Stimulated activated CD4-positive, alpha-beta T cell treated with anti-CD3 and anti-CD28 coated beads, TNF-alpha, amount 100 ng/mL, for 24 hours (primary cell): ENCODE data around the gene LRRC3.
"Not testable (repeated sequence)": the region's sequence is repeated elsewhere in the genome, so short reads cannot be mapped to it uniquely, and the experiment has no call there.

Source experiments
- DNase-seq, 3 experiments: peaks; one replicate each; pipeline ENCODE4 v3.0.0-alpha.2; 2020; ENCODE audit warnings: low read depth in 3 of 3

LRRC3 gene

DNA sequence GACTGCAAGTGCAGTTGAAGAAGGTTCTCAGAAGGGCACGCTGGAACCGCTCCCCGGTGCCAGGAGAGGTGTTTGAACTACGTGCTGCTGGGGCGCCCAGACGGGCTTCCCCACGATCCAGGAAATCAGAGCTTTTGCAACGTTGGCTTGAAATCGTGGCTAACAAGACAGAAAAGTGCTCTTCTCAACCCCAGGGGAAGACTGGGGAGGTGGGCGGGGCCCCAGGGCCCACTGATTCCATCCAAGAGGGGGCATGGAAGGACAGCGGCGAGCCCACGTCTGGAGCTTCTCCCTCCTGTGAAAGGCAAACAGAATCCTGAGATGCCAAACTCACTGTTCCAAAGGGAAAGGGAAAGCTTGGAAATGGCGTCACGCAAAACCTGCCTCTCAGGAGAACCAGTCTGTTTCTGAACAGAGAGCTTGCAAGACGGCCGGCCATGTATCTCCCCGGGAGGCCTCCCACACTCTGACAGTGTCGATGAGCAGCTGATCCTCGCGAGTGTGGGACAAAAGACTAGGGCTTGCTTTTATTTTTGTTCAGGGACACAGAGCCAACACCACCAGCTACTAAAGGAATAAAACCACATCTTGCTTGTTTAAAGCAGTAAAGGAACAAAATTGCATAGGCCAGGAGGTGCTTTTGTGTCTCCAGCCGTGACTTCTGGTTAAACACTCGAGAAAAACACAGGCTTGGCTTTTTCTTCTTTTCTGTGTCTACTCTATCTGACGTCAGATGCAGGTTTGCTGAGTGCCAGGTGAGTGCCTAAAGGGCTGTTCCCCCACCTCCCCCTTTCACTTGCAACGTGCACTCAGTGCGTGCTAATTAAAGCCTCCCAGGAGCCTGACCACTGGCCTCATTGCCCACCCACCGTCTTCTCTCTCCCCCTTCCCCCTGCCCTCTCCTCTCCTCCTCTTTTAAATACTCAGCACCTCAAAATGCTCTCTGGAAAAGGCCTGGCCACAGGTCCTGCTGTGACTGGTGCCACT lies 41.5 kb downstream of the LRRC3 start:
- DNase-seq: no peak

DNA sequence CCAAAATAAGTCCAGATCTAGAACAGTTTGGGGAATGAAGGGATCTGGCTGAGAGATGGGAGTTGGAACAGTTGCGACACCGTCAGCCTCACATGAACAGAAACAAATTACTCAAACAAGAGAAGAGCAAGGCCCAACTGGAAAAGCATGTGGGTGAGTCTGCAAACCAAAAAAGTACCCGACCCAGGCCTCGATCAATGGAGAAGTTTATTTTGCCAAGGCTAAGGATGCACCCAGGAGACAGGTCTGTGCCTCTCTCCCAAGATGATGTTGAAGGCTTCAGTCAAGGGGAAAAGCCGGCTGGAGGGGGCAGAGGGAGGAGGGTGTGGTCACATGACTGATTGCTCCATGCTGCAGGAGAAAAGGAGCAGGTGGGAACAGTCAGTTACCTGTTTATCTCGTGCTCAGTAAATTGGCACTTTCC lies 42.4 kb downstream of the LRRC3 start:
- no peak for DNase-seq

DNA sequence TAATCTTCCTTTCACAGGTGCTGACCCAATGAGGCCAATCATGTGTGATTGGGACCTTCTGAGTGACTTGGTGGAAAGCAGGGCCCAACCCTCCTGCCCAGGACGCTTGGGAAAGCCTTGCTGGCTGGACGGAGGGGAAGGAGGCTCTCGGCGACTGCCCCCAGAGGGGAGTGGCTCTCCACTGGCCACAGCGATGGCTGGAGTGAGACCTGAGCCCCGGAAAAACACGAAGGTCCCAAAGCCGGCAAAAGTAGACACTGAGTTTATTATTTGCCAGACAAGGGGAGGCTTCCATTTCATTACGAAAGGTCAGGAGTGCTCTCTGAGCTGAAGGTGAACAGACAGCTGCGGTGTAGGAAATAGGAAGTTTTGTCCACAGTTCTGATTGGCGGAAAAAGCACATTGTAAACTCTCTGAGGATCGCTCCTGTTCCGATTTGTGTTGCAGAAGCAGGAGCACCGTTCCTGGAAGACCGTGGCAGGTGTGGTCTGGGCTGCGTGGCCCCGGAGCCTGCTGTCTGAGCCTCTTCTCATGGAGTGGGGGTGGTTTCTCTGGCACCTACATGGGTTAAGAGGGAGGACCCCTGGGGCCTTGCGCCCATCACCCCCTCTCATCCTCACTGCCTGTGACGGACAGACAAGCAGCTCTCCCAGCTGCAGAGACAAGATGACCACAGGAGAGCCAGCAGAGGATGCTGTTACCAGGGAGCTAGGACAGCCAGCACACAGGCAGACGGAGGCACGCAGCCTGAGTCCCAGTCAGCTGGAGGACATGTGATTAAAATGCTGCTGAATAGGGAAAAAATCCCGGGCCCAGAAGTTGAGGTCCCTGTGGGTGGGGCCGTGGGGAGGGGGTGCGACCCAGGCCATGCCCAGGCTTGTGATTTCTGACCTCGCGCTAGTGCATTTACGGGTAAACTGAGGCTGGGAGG lies 43.2 kb downstream of the LRRC3 start:
- DNase-seq: no peak

DNA sequence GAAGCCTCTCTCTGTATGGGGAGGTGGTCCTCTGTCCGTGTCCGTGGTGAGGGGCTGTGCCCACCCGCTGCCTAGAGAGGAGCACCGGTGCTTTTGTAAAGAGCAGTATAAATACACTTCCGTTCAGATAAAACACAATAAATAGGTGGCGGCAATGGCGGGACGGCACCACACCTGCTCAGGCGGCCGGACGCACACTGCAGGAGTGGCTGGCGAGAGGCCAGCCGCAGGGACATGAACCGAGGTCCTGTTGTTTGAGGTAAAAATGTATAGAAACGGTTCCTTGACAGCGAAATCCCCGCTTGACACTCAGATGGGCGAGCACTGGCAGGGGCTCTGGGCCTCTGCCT lies 43.9 kb downstream of the LRRC3 start:
- no peak for DNase-seq

DNA sequence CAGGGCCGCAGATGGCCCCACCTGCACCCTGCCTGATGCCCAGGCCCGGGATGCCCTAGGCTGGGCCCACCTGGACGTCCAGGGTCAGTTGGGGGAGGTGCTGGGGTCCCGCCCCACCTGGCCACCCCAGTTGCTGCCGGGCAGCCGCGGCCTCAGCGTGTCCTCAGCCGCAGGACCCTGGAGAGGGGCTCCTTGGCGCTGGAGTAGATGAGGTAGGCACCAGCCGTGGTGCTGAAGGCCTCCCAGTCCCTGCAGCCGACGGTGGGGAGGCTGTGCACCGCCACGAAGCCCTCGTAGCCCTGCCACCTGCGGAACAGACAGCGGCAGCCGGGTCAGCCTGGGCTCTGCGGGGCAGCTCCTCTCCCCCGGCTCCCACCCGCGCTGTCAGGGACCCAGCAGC lies 44.3 kb downstream of the LRRC3 start:
- DNase-seq: no peak

DNA sequence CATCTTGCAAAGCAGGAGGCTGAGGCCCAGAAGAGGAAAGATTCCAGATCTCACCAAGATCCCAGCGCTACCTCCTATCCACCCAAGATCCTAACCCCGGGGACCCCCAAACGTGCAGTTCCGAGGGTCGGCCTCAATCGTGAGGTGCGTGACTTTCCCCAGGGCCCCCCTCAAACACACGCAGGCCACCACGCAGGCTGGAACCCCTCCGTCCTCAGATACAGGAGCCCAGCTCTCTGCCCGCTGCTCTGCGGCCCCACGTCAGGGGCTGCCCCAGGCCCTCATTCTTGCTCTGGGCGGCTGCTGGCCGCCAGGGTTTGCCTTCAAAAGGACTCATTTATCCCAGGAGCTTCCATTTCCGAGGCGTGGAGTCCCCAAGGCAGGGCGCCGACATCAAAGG lies 44.8 kb downstream of the LRRC3 start:
- no peak for DNase-seq

DNA sequence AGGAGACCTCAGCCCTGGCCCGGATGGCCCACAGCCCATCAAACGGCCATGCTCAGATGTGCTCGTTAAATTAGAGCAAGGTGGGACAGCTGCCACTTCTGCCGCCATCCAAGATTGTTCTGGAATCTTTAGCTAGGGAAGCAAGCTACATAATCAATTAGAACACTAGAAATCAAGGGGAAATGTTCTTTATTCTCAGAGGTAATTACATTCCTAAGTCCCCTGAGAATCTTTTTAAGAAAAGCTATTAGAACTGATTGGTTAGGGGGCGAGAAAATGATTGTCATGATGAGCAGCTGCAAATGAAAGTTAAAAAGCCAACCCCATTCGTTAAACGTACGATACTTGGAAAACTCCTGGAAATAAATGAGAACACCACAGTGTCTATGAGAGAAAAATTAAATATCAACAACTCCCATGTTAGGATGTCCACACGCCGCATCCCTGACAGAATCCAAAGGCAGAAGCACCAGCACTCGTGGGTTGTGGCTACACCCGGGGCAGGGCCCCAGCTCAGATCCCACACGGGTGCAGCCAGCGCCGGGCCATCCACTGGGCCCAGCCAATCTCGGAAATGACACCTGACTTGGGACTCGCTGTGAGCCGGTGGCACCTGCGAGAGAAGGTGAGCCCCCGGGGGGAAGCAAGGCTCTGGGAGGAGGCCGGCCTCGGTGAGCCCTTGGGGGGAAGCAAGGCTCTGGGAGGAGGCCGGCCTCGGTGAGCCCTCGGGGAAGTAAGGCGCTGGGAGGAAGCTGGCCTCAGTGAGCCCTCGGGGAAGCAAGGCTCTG lies 47.1 kb downstream of the LRRC3 start:
- DNase-seq: no peak

DNA sequence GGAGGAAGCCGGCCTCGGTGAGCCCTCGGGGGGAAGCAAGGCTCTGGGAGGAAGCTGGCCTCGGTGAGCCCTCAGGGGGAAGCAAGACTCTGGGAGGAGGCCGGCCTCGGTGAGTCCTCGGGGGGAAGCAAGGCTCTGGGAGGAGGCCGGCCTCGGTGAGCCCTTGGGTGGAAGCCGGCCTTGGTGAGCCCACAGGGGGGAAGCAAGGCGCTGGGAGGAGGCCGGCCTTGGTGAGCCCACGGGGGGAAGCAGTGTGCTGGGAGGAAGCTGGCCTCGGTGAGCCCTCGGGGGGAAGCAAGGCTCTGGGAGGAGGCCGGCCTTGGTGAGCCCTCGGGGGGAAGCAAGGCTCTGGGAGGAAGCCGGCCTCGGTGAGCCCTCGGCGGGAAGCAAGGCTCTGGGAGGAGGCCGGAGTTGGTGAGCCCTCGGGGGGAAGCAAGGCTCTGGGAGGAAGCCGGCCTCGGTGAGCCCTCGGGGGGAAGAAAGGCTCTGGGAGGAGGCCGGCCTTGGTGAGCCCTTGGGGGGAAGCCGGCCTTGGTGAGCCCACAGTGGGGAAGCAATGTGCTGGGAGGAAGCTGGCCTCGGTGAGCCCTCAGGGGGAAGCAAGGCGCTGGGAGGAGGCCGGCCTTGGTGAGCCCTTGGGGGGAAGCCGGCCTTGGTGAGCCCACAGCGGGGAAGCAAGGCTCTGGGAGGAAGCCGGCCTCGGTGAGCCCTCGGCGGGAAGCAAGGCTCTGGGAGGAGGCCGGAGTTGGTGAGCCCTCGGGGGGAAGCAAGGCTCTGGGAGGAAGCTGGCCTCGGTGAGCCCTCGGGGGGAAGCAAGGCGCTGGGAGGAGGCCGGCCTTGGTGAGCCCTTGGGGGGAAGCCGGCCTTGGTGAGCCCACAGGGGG lies 47.9 kb downstream of the LRRC3 start:
- not testable (repeated sequence) for DNase-seq

DNA sequence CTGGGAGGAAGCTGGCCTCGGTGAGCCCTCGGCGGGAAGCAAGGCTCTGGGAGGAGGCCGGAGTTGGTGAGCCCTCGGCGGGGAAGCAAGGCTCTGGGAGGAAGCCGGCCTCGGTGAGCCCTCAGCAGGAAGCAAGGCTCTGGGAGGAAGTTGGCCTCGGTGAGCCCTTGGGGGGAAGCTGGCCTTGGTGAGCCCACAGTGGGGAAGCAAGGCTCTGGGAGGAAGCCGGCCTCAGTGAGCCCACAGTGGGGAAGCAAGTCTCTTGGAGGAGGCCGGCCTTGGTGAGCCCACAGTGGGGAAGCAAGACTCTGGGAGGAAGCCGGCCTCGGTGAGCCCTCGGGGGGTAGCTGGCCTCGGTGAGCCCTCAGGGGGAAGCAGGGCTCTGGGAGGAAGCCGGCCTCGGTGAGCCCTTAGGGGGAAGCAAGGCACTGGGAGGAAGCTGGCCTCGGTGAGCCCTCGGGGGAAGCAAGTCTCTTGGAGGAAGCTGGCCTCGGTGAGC lies 48.6 kb downstream of the LRRC3 start:
- no peak for DNase-seq

DNA sequence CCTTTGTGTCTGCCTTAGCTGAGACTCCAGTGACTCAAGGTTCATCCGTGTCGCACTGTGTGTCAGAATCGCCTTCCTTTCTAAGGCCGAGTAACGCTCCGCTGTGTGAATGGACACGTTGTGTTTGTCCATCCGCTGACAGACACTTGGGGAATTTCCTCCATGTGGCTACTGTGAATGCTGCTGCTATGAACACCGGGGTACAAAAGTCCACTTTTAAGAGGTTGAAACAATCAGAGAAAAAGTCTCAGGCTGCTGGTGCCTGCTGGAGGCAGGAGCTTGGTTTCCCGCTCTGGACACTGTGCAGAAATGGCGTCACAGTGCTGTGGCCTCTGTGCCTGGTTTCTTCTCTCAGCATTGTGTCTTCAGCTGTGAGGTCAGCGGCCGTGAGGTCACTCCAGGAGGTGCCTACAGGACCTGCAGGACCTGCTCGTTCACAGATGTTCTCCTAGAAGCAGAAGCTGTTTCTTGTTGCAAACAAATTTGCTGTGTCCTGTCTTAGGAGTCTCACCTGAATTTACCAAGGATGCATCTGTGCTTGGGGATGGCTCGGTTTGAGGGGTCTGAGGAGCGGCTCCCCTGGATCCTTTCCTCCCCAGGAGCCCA lies 50.5 kb downstream of the LRRC3 start:
- no peak for DNase-seq

DNA sequence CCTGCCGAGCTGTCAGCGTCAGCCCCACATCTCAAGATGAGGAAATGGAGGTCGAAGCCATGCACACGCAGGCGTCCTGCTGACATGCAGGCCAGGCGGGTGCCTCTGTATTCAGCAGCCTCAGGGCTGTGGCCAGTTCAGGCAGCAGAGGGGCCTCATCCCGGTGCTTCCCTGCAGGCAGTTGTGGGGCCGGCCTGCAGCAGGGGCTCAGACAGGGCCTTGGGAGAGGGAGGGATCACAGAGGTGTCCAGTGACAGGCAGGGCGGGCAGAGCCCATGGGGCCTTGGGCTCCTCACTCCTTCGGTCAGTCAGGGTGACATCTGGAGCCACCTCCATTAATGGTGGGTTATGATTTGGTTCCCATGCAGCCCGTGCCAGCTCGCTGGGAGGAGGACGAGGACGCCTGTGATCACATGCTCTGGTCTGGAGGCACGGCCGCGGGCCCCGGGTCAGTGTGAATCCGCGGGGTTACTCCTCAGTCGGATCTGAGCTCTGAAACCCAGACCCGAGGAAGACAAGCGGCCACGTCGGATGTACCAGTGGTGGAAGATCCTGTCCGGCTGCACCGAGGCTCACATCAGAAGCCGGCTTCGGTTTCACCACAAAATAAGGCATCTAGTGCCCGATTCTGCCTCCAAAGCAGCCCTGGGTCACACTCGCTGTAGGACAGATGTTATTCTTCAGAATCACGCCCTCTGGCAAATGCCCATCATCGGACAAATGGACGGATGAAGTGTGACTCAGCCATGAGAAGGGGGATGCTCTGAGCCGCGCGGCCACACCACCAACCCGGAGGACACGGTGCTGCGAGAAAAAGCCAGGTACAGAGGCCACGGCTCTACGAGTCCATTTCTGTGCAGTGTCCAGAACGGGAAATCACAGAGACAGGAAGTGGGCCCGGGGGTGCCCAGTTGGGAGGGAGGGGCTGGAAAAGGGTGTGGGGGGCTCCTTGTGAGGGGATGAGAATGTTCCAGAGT lies 51.3 kb downstream of the LRRC3 start:
- no peak for DNase-seq

DNA sequence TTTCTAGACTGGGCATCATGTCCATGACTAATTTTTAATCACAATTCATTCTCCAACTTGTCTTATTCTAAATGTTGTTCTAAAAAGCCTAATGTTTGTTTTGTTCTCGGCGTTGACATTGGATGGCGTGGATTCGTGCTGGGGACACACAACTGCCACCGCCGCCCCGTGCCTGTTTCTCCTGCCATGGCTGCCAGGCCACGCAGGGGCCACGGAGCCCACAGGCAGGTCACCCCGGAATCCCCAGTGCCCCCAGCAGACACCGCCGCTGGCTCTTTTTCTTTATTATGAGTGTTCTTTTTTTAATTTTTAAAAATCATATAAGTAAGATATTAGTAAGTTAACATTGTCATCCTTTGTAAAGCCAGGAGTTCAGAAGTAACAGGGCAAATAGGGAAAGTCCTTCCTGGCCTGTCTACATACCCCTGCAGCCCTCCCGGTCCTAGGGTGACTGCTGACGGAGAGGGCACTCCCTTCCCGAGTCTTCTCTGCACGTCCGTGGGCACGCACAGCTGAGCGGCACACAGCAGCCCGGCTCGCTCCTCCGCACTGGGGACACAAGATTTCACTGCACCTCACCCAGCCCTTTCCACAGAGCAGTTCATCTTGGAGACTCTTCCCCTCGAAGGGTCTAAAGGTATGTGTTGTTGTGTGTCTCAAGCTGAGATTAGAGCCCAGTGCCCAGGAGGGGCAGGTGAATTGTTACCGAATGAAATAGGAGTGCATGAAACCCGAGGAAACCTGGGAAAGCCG lies 52.5 kb downstream of the LRRC3 start:
- DNase-seq: no peak

DNA sequence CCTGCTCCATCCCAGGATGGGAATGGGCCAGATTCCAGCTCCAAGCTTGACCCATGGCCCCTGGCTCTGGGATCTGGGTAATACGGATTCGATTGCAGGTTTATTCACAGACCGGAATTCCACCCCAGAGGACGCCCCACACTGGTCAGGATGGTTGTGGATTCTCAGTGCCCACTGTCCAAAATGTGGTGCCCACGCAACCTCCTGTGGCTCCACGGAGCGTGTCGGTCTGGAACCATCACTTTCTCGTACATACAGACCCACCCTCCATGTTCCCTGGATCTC lies 53.1 kb downstream of the LRRC3 start:
- no peak for DNase-seq

DNA sequence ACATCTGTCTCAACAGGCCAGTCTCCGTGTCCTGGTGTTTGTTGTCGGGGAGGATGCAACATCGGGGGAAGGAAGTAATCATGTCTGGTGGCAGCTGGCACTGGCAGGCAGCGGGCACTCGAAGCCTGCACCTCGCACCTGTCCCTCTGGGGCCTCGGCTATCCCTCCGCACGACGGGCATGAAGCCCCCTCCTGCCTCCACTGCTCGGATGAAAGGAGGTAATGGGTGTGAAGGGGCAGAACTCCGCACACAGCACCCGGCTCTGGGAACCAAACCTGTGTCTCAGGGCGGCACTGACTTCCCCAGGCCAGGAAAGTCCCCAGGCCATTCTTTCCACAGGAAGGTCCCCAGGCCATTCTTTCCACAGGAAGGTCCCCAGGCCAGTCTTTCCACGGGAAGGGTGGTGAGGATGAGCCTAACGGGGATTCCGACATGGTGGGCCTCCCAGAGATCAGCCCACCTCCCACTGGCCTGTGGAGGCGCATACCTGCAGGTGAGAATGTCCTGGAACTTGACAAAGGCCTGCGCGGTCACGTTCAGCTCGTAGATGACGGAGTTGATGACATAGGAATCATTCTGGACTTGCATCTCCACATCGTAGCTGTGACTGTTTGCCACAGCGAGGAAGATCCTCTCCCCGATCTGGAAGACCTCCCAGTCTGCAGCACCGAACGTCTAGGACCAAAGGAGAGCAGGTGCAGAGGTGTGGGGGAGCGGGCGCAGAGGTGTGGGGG lies 53.6 kb downstream of the LRRC3 start:
- no peak for DNase-seq

DNA sequence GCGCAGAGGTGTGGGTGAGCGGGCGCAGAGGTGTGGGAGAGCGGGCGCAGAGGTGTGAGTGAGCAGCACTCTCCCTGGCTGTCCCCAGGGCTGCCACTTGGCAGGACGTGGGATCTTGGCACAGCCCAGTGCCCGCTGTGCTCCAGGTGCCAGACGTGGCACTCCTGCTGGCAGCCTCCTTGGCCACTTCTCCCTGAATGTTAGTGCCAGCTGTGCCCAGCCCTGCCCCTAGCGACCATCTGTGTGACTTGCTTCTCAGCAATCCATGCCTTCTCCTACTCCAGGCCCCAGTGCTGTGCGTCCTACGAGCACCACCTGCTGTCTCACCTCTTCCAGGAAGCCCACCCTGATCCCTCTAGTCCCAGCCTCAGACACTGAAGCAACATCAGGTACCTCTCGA lies 54.2 kb downstream of the LRRC3 start:
- no peak for DNase-seq

DNA sequence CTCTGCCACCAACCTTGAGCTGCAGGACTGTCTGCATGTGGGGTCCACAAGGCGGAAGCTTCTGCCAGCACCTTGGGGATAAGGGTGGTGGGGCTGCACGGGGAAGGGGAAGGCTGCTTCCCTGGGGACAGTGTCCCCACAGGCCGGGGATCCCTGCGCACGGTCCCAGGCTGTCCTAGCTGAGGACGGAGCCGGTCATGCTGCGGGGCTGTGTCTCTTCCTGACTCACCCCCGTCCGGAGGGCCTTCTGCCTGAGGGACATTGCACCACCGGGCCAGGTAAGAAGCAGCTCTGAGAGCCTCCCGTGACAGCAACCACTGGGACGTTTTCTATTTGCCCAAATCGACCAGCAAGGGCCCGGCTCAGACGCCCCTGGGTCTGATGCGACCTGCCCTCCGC lies 54.8 kb downstream of the LRRC3 start:
- no peak for DNase-seq

DNA sequence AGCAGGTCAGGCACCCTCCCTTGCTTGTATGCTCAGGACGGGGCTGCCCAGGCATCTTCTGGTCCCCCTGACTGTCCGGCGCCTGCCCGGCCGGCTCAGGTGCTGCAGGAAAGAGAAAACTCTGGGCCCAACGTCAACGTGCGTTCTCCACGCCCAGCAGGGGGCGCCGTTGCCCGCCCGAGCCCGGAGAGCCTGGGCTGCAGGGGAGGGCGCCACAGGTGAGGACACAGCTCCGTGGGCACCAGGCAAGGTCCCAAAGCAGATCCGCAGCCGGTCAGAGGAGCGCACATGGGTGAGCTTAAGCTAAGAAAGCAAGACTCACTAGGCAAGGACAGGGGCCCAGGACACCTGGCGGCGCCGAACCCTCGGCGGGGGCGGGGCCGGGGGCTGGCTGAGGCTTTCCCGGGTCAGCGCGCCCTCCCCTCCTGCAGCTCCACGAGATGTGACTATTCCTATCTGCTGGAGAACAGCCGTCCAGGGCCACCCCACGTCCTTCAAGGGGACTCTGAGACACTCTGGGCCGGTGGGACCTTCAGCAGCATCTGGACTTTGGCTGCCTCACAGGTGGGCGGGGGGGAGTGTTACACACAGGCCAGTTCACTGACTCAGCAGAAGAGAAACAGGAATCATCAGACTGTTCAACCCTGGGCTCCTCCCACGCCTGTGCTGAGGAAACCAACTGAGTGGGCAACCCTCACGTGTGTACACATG lies 55.4 kb downstream of the LRRC3 start:
- DNase-seq: peak; percentile 50 to 70 (median 61)
